IMR-90 (cell line): ENCODE measurements around the gene SAMD5. TPM values are rescaled to one million over a fixed set of nuclear protein-coding genes. Genes with fewer than 3 reads are reported as not detected.

Source experiments
- ATAC-seq: fragments of 200-7000 bp; cut with Tn5 transposase; 2 replicates; pipeline ENCODE4 v1.9.1; 2020; ENCODE audit warnings: low read depth, mild to moderate bottlenecking, moderate library complexity
- BruUV-seq: library from RNA; stranded (reverse); fragments of 400-500 nt; replicated peaks from 2 replicates; lab custom pipeline; 2021; lab: Mats Ljungman, UMichigan
- CTCF ChIA-PET: fragments of 300-600 bp; formaldehyde crosslinking; extraction: SDS; loops from one replicate; lab custom pipeline; 2021; ENCODE audit warnings: antibody characterized with exemption; lab: Yijun Ruan, JAX
- POLR2A ChIA-PET: fragments of 300-600 bp; sonication (Branson Sonifier 250); formaldehyde crosslinking; loops from one replicate; lab custom pipeline; 2022; ENCODE audit warnings: antibody characterized with exemption; ENCODE audit not compliant: unreplicated experiment; lab: Charles Lee
- DNase-seq: peaks from one replicate; pipeline ENCODE4 v3.0.0; 2013
- H2AFZ ChIP-seq: replicated peaks from 2 replicates; pipeline ENCODE3; 2013; ENCODE audit warnings: low read length, mild to moderate bottlenecking; ENCODE audit not compliant: poor library complexity
- H2AK5ac ChIP-seq: 2 replicates; pipeline ENCODE4 v1.6.1; 2013; ENCODE audit warnings: low read depth, low read length, inconsistent platforms
- H2AK9ac ChIP-seq: replicated peaks from 2 replicates; pipeline ENCODE3; 2013; ENCODE audit warnings: mild to moderate bottlenecking, low read depth, low read length, moderate library complexity; ENCODE audit not compliant: poor library complexity
- H2BK120ac ChIP-seq: 2 replicates; pipeline ENCODE4 v1.6.1; 2013; ENCODE audit warnings: low read depth, low read length, inconsistent platforms
- H2BK15ac ChIP-seq: 3 replicates; pipeline ENCODE4 v1.6.1; 2013; ENCODE audit warnings: low read depth, low read length, inconsistent platforms
- H2BK20ac ChIP-seq: 2 replicates; pipeline ENCODE4 v1.6.1; 2013; ENCODE audit warnings: low read depth, mild to moderate bottlenecking, inconsistent platforms, low read length, moderate library complexity
- H2BK5ac ChIP-seq: 2 replicates; pipeline ENCODE4 v1.6.1; 2013; ENCODE audit warnings: mild to moderate bottlenecking, low read depth, low read length, inconsistent platforms; ENCODE audit not compliant: poor library complexity, severe bottlenecking
- H3K14ac ChIP-seq: replicated peaks from 2 replicates; pipeline ENCODE4 v1.6.1; 2013; ENCODE audit warnings: low read depth, low read length, inconsistent platforms
- H3K18ac ChIP-seq: 2 replicates; pipeline ENCODE4 v1.6.1; 2013; ENCODE audit warnings: low read depth, low read length, control low read depth
- H3K23ac ChIP-seq: 2 replicates; pipeline ENCODE4 v1.6.1; 2013; ENCODE audit warnings: low read depth, low read length, inconsistent platforms
- H3K27ac ChIP-seq: 2 replicates; pipeline ENCODE4 v1.5.1; 2013; ENCODE audit warnings: mild to moderate bottlenecking, control low read depth, low read length; ENCODE audit not compliant: insufficient read depth
- H3K27me3 ChIP-seq: 2 replicates; pipeline ENCODE4 v1.6.1; 2013; ENCODE audit warnings: low read length; ENCODE audit not compliant: control insufficient read depth, insufficient read depth
- H3K36me3 ChIP-seq: 2 replicates; pipeline ENCODE4 v1.6.1; 2013; ENCODE audit warnings: low read length, mixed read lengths; ENCODE audit not compliant: control insufficient read depth, insufficient read depth
- H3K4ac ChIP-seq: 2 replicates; pipeline ENCODE4 v1.6.1; 2013; ENCODE audit warnings: low read depth, low read length, inconsistent platforms
- H3K4me1 ChIP-seq: 2 replicates; pipeline ENCODE4 v1.6.1; 2013; ENCODE audit warnings: low read length, mixed read lengths; ENCODE audit not compliant: control insufficient read depth, insufficient read depth
- H3K4me2 ChIP-seq: 2 replicates; pipeline ENCODE4 v1.6.1; 2013; ENCODE audit warnings: low read depth, mild to moderate bottlenecking, control low read depth, low read length, moderate library complexity
- H3K4me3 ChIP-seq: 2 replicates; pipeline ENCODE4 v1.5.1; 2013; ENCODE audit warnings: low read depth, mild to moderate bottlenecking, control low read depth, low read length, moderate library complexity; ENCODE audit not compliant: insufficient read depth
- H3K56ac ChIP-seq: 2 replicates; pipeline ENCODE4 v1.6.1; 2013; ENCODE audit warnings: low read length, inconsistent platforms; ENCODE audit not compliant: insufficient read depth; ENCODE audit errors: extremely low read depth
- H3K79me1 ChIP-seq, 2 experiments: 2 replicates each; pipeline ENCODE4 v1.6.1; 2013; ENCODE audit warnings: low read length in 2 of 2, inconsistent platforms in 1 of 2, low read depth in 1 of 2
- H3K9ac ChIP-seq: 2 replicates; pipeline ENCODE4 v1.6.1; 2013; ENCODE audit warnings: low read depth, low read length, control low read depth
- H3K9me1 ChIP-seq: 2 replicates; pipeline ENCODE4 v1.6.1; 2013; ENCODE audit warnings: low read length, inconsistent platforms; ENCODE audit not compliant: insufficient read depth
- H3K9me3 ChIP-seq: 2 replicates; pipeline ENCODE4 v1.6.1; 2013; ENCODE audit warnings: low read length; ENCODE audit not compliant: control insufficient read depth, insufficient read depth
- H4K20me1 ChIP-seq: 2 replicates; pipeline ENCODE4 v1.6.1; 2013; ENCODE audit warnings: low read length, inconsistent platforms; ENCODE audit not compliant: insufficient read depth
- H4K5ac ChIP-seq: 2 replicates; pipeline ENCODE4 v1.6.1; 2013; ENCODE audit warnings: mild to moderate bottlenecking, low read depth, low read length, control low read depth
- H4K8ac ChIP-seq, 2 experiments: 2 replicates each; pipeline ENCODE4 v1.6.1; 2013; ENCODE audit warnings: low read depth in 2 of 2, low read length in 2 of 2, control low read depth in 1 of 2, inconsistent platforms in 1 of 2
- H4K91ac ChIP-seq: 2 replicates; pipeline ENCODE4 v1.6.1; 2013; ENCODE audit warnings: low read depth, low read length, inconsistent platforms; ENCODE audit not compliant: insufficient read depth
- BHLHE40 ChIP-seq: fragments of 150-350 bp; IDR thresholded peaks from 2 replicates; pipeline ENCODE4 v1.6.1; 2016; ENCODE audit warnings: mild to moderate bottlenecking, low read depth, low read length
- CHD1 ChIP-seq: IDR thresholded peaks from 2 replicates; pipeline ENCODE4 v1.6.1; 2012; ENCODE audit warnings: low read depth, low read length, improper control_type of control experiment
- MAFK ChIP-seq: IDR thresholded peaks from 2 replicates; pipeline ENCODE4 v1.6.1; 2012; ENCODE audit warnings: low read depth, low read length, improper control_type of control experiment
- NFE2L2 ChIP-seq: fragments of 150-350 bp; IDR thresholded peaks from 2 replicates; pipeline ENCODE4 v1.6.1; 2016; ENCODE audit warnings: low read depth, mild to moderate bottlenecking, low read length
- RCOR1 ChIP-seq: IDR thresholded peaks from 2 replicates; pipeline ENCODE4 v1.6.1; 2012; ENCODE audit warnings: mild to moderate bottlenecking, low read length, improper control_type of control experiment; ENCODE audit not compliant: insufficient replicate concordance
- SMC3 ChIP-seq: fragments of 150-350 bp; IDR thresholded peaks from 2 replicates; pipeline ENCODE4 v1.6.1; 2016; ENCODE audit warnings: low read depth, mild to moderate bottlenecking, antibody characterized with exemption, low read length, moderate library complexity
- WGBS, 2 experiments: methylation state at CpG; one replicate each; pipeline versions ENCODE4 v1.1.5 to v1.1.7; 2013; ENCODE audit warnings: missing lambda C conversion rate in 2 of 2; ENCODE audit not compliant: insufficient read length in 1 of 2; ENCODE audit errors: extremely low coverage in 2 of 2; 5-methylcytosine and 5-hydroxymethylcytosine counted together
- dilution Hi-C: fragments of 300-500 bp; cut with HindIII; formaldehyde crosslinking; loops from one replicate; pipeline ENCODE4 v1.14.3; 2018; ENCODE audit warnings: low sequenced_read_pairs; ENCODE audit not compliant: unreplicated experiment
- in situ Hi-C: fragments of 300-500 bp; cut with MboI; formaldehyde crosslinking; loops from 3 replicates; pipeline ENCODE4 v1.14.3; 2019; ENCODE audit warnings: low sequenced_read_pairs, inconsistent platforms, mixed read lengths
- intact Hi-C: fragments of 100-400 bp; cut with micrococcal nuclease; formaldehyde crosslinking; loops from 2 replicates; pipeline ENCODE4 v1.10.0; 2022
- polyA plus RNA-seq, 3 experiments: library from polyadenylated mRNA; depleted of rRNA; stranded (reverse); fragments of >200 nt; gene quantifications; 2 replicates each; pipeline ENCODE4 v1.2.3, GENCODE V29; 2012; ENCODE audit warnings: low replicate concordance in 1 of 3
- total RNA-seq: library from RNA; depleted of rRNA; stranded (reverse); fragments of >200 nt; gene quantifications from 2 replicates; pipeline ENCODE4 v1.2.3, GENCODE V29; 2012
- TF ChIP-seq, protein P1 (sequence below): fragments of 150-350 bp; IDR thresholded peaks from 2 replicates; pipeline ENCODE4 v1.6.1; 2017; ENCODE audit warnings: mild to moderate bottlenecking, antibody characterized with exemption, low read length, low read depth
- TF ChIP-seq, protein P2 (sequence below): fragments of 150-350 bp; IDR thresholded peaks from 2 replicates; pipeline ENCODE4 v1.6.1; 2016; ENCODE audit warnings: low read depth, mild to moderate bottlenecking, low read length, moderate library complexity, borderline replicate concordance
- TF ChIP-seq, protein P3 (sequence below): conservative IDR thresholded peaks from 2 replicates; pipeline ENCODE4 v1.5.1; 2012; ENCODE audit warnings: mild to moderate bottlenecking, low read depth, low read length, improper control_type of control experiment

Gene SAMD5
- total and polyA plus RNA-seq, 2 of the 4 experiments (the other 2 are of a cell fraction) = 1.0 to 1.6 TPM

DNA sequence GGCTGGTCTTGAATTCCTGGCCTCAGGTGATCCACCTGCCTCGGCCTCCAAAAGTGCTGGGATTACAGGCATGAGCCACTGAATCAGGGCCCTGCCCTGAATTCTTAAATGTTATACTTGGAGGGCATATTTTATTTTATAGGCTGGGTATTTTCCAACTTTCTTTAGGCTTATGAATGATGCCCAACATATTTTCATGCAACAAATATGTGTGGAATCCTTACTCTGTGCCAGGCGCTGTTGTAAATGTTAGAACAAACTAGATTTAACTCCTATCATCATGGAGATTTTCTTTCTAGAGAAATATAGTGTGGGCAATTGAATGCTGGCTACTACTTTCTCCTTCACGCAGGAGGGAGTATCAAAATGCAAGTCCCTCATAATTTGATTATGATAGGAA is 71.2 kb downstream of the SAMD5 start:
- H3K27me3 ChIP-seq = no peaks in the 10 kb centered on the region; the same call in 1 of the 2 replicates
- ChIA-PET CTCF (no interaction called here), POLR2A (no interaction called here)
- no peaks in the 10 kb centered on the region for H3K9me1 ChIP-seq
- no peak overlapping the region for H3K9ac ChIP-seq
- no peak overlapping the region for H2AK5ac ChIP-seq
- no peak overlapping the region for H2BK5ac ChIP-seq
- H2BK120ac ChIP-seq = no peak overlapping the region
- no peak overlapping the region for H3K4me3 ChIP-seq
- no peaks in the 10 kb centered on the region for H3K9me3 ChIP-seq
- H3K36me3 ChIP-seq = no peaks in the 10 kb centered on the region
- 83% methylated on average over 1 of the region's 3 CpGs; no CpG with 5 or more reads in 1 of the 2 experiments for WGBS, 2 experiments
- intact Hi-C loops = no loop called here
- no peak overlapping the region for H3K4ac ChIP-seq
- no peaks in the 10 kb centered on the region for H3K79me1 ChIP-seq
- H2AFZ ChIP-seq = no peak overlapping the region
- no peak overlapping the region for H2AK9ac ChIP-seq
- no peak for TF ChIP-seq RCOR1
- TF ChIP-seq, protein P1, sequence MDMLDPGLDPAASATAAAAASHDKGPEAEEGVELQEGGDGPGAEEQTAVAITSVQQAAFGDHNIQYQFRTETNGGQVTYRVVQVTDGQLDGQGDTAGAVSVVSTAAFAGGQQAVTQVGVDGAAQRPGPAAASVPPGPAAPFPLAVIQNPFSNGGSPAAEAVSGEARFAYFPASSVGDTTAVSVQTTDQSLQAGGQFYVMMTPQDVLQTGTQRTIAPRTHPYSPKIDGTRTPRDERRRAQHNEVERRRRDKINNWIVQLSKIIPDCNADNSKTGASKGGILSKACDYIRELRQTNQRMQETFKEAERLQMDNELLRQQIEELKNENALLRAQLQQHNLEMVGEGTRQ = no peak
- TF ChIP-seq, protein P2, sequence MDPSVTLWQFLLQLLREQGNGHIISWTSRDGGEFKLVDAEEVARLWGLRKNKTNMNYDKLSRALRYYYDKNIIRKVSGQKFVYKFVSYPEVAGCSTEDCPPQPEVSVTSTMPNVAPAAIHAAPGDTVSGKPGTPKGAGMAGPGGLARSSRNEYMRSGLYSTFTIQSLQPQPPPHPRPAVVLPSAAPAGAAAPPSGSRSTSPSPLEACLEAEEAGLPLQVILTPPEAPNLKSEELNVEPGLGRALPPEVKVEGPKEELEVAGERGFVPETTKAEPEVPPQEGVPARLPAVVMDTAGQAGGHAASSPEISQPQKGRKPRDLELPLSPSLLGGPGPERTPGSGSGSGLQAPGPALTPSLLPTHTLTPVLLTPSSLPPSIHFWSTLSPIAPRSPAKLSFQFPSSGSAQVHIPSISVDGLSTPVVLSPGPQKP = no peak
- TF ChIP-seq MAFK = no peak
- TF ChIP-seq BHLHE40 = no peak
- TF ChIP-seq SMC3 = no peak
- no peak for TF ChIP-seq CHD1
- TF ChIP-seq NFE2L2 = no peak
- TF ChIP-seq, protein P3, sequence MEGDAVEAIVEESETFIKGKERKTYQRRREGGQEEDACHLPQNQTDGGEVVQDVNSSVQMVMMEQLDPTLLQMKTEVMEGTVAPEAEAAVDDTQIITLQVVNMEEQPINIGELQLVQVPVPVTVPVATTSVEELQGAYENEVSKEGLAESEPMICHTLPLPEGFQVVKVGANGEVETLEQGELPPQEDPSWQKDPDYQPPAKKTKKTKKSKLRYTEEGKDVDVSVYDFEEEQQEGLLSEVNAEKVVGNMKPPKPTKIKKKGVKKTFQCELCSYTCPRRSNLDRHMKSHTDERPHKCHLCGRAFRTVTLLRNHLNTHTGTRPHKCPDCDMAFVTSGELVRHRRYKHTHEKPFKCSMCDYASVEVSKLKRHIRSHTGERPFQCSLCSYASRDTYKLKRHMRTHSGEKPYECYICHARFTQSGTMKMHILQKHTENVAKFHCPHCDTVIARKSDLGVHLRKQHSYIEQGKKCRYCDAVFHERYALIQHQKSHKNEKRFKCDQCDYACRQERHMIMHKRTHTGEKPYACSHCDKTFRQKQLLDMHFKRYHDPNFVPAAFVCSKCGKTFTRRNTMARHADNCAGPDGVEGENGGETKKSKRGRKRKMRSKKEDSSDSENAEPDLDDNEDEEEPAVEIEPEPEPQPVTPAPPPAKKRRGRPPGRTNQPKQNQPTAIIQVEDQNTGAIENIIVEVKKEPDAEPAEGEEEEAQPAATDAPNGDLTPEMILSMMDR = no peak
- no peak overlapping the region for H2BK20ac ChIP-seq
- H3K4me2 ChIP-seq = no peak overlapping the region
- 0 out of 2 replicates have a peak, but pooled peaks cover 2% of the 10 kb centered on the region for H3K4me1 ChIP-seq
- no peak overlapping the region for H3K56ac ChIP-seq
- no peak overlapping the region for H4K8ac ChIP-seq
- H4K20me1 ChIP-seq = no peaks in the 10 kb centered on the region
- H4K91ac ChIP-seq = no peak overlapping the region
- ATAC-seq (no peak), DNase-seq (no peak)
- no peak overlapping the region for H3K14ac ChIP-seq
- no peak overlapping the region for H3K18ac ChIP-seq
- dilution Hi-C loops = no loop called here
- H4K5ac ChIP-seq = no peak overlapping the region
- BruUV-seq = no TSS peak
- no peak overlapping the region for H3K27ac ChIP-seq
- H3K23ac ChIP-seq = no peak overlapping the region
- in situ Hi-C loops = no loop called here
- no peak overlapping the region for H2BK15ac ChIP-seq
